Keratinocyte (primary cell): ENCODE results near the gene MLXIPL. TPM values are rescaled to one million over a fixed set of nuclear protein-coding genes. Genes with fewer than 3 reads are reported as not detected.

Source experiments
- DNase-seq: peaks from one replicate; pipeline ENCODE4 v3.0.0-alpha.2; 2011; ENCODE audit warnings: low read depth, missing footprints, low spot score
- FAIRE-seq: peaks from 2 replicates; lab custom pipeline; 2011; peaks lifted over from hg19 to GRCh38; lab: Jason Lieb, UNC
- H2AFZ ChIP-seq: 2 replicates; pipeline ENCODE4 v1.6.0; 2012; ENCODE audit warnings: low read length, control low read depth, inconsistent platforms; ENCODE audit not compliant: control insufficient read depth
- H3K27ac ChIP-seq: 2 replicates; pipeline ENCODE4 v1.5.1; 2011; ENCODE audit warnings: low read length; ENCODE audit not compliant: control insufficient read depth, insufficient read depth
- H3K27me3 ChIP-seq: 3 replicates; pipeline ENCODE4 v1.6.0; 2011; ENCODE audit warnings: low read length; ENCODE audit not compliant: control insufficient read depth, insufficient read depth; ENCODE audit errors: extremely low read depth
- H3K36me3 ChIP-seq, 2 experiments: 2 replicates in 1 of 2; 3 replicates in 1 of 2; pipeline ENCODE4 v1.5.1; 2011; ENCODE audit warnings: low read length in 2 of 2, mild to moderate bottlenecking in 1 of 2; ENCODE audit not compliant: control insufficient read depth in 2 of 2, insufficient read depth in 2 of 2; ENCODE audit errors: extremely low read depth in 1 of 2
- H3K4me1 ChIP-seq: 3 replicates; pipeline ENCODE4 v1.5.1; 2011; ENCODE audit warnings: low read length; ENCODE audit not compliant: control insufficient read depth, insufficient read depth; ENCODE audit errors: extremely low read depth
- H3K4me2 ChIP-seq: 3 replicates; pipeline ENCODE4 v1.6.0; 2011; ENCODE audit warnings: low read depth, low read length; ENCODE audit not compliant: control insufficient read depth, insufficient read depth; ENCODE audit errors: extremely low read depth
- H3K4me3 ChIP-seq, 3 experiments: fragments of 200-600 bp in 1 of 3; sonication (generic) in 1 of 3; 2 replicates in 2 of 3; 3 replicates in 1 of 3; pipeline ENCODE4 v1.5.1; 2011 to 2016; ENCODE audit warnings: low read length in 3 of 3, mild to moderate bottlenecking in 3 of 3, control low read depth in 2 of 3, inconsistent platforms in 1 of 3, low read depth in 1 of 3, mixed read lengths in 1 of 3, mixed run types in 1 of 3, moderate library complexity in 1 of 3; ENCODE audit not compliant: control insufficient read depth in 2 of 3, insufficient read depth in 2 of 3; ENCODE audit errors: extremely low read depth in 1 of 3
- H3K79me2 ChIP-seq: 2 replicates; pipeline ENCODE4 v1.6.0; 2012; ENCODE audit warnings: low read length; ENCODE audit not compliant: control insufficient read depth, insufficient read depth
- H3K9ac ChIP-seq: 3 replicates; pipeline ENCODE4 v1.6.0; 2011; ENCODE audit warnings: low read length; ENCODE audit not compliant: control insufficient read depth, insufficient read depth; ENCODE audit errors: extremely low read depth
- H3K9me1 ChIP-seq: 3 replicates; pipeline ENCODE4 v1.6.0; 2011; ENCODE audit warnings: low read length; ENCODE audit not compliant: control insufficient read depth, insufficient read depth; ENCODE audit errors: extremely low read depth
- H3K9me3 ChIP-seq: 2 replicates; pipeline ENCODE4 v1.5.1; 2012; ENCODE audit warnings: low read depth, low read length; ENCODE audit not compliant: control insufficient read depth
- H4K20me1 ChIP-seq: 3 replicates; pipeline ENCODE4 v1.6.0; 2011; ENCODE audit warnings: low read length; ENCODE audit not compliant: control insufficient read depth, insufficient read depth; ENCODE audit errors: extremely low read depth
- CTCF ChIP-seq, 3 experiments: IDR thresholded peaks in 1 of 3; conservative IDR thresholded peaks in 1 of 3; optimal IDR thresholded peaks in 1 of 3; 2 replicates in 2 of 3; 3 replicates in 1 of 3; pipeline versions ENCODE3 to v1.5.1; 2011; ENCODE audit warnings: low read length in 3 of 3, mild to moderate bottlenecking in 3 of 3, moderate library complexity in 2 of 3, control low read depth in 1 of 3, inconsistent platforms in 1 of 3; ENCODE audit not compliant: insufficient read depth in 2 of 3; ENCODE audit errors: extremely low read depth in 1 of 3
- EZH2 ChIP-seq: IDR thresholded peaks from one replicate; pipeline ENCODE4 v1.6.1; 2012; ENCODE audit warnings: inconsistent platforms, mild to moderate bottlenecking, low read length, moderate library complexity
- dilution Hi-C: fragments of 300-500 bp; cut with MboI; formaldehyde crosslinking; loops from one replicate; pipeline ENCODE4 v1.7.0; 2020; ENCODE audit warnings: low sequenced_read_pairs; ENCODE audit not compliant: extremely low pct_ligation_motif_present
- polyA plus RNA-seq, 5 experiments: library from polyadenylated mRNA; depleted of rRNA in 3 of 5; stranded (reverse) in 3 of 5; stranded (forward) in 1 of 5; unstranded in 1 of 5; fragments of >200 nt; gene quantifications; 1 replicate in 1 of 5; 2 replicates in 3 of 5; 3 replicates in 1 of 5; pipeline versions ENCODE4 v1.2.1 to v1.2.3, GENCODE V29; 2011 to 2012; ENCODE audit warnings: missing spikeins in 2 of 5, low read depth in 1 of 5, low replicate concordance in 1 of 5

Gene MLXIPL
- polyA plus RNA-seq, 1 donor (not counting 4 experiments of a cell fraction or from before 2014, with no cell fraction given) = 0.05 TPM

- Histone ChIP-seq H3K4me2 (no peak overlapping the region), H2AFZ (no peak overlapping the region), H3K9me1 (no peaks in the 10 kb centered on the region), H3K27ac (no peak overlapping the region), H3K36me3 (no peaks in the 10 kb centered on the region), H3K79me2 (no peaks in the 10 kb centered on the region), H4K20me1 (no peaks in the 10 kb centered on the region), H3K9ac (no peak overlapping the region), H3K27me3 (peaks cover 4% of the 10 kb centered on the region), H3K4me3 (no peak overlapping the region), H3K9me3 (no peaks in the 10 kb centered on the region), H3K4me1 (peaks cover 4% of the 10 kb centered on the region)
- dilution Hi-C loops = no loop called here
- TF ChIP-seq CTCF (optimal IDR thresholded peaks at IDR 0.05 in 1 of 3, IDR thresholded peaks at IDR 0.05 in 1 of 3, conservative IDR thresholded peaks at IDR 0.05 in 1 of 3; ENCODE audit: extremely low read depth in 1 of 3, insufficient read depth in 2 of 3, low read length in 3 of 3) (no peak), EZH2 (no peak)
- no peak for DNase-seq
- no peak for FAIRE-seq
Observed at GRCh38 chr7:73599151-73599882, 25.0 kb downstream of the MLXIPL start.

DNA sequence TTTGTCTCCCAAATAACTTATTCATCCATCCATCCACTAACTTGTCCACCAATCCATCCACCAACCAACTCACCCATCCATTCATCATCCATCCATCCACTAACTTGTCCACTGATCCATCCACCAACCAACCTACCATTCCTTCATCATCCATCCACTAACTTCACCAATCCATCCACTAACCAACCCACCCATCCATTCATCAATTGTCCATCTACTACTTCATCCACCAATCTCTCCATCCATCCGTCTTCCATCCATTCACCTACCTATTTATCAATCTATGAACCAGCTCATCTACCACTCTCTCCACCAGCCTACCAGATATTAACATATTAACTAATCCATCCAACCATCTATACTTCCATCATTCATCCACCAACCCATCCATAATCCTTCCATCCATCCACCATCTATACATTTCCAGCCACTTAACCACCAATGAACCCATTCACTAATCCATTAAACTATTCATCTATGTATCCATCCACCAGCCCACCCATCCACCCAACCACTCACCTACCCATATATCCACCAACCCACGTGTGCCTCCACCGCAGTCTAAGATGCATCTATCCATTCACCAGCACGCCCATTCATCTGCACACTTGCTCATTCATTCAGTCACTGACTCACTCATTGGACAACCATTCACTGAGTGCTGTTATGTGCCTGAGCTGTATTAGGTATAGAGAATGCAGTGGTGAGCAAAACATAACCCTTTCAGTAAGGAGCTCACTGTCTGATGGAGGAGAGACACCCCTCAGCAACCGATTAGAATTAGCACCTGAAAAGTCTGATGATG lies 26.1 kb downstream of the MLXIPL start:
- no peak overlapping the region for H3K4me3 ChIP-seq
- no peak overlapping the region for H3K4me2 ChIP-seq
- H3K36me3 ChIP-seq = no peaks in the 10 kb centered on the region
- H3K9me3 ChIP-seq = no peaks in the 10 kb centered on the region
- H2AFZ ChIP-seq = no peak overlapping the region
- no peaks in the 10 kb centered on the region for H3K9me1 ChIP-seq
- no peaks in the 10 kb centered on the region for H4K20me1 ChIP-seq
- H3K27ac ChIP-seq = no peak overlapping the region
- H3K79me2 ChIP-seq = no peaks in the 10 kb centered on the region
- FAIRE-seq (no peak), DNase-seq (no peak)
- no peak for TF ChIP-seq CTCF (optimal IDR thresholded peaks at IDR 0.05 in 1 of 3, IDR thresholded peaks at IDR 0.05 in 1 of 3, conservative IDR thresholded peaks at IDR 0.05 in 1 of 3; ENCODE audit: extremely low read depth in 1 of 3, insufficient read depth in 2 of 3, low read length in 3 of 3)
- H3K4me1 ChIP-seq = peaks cover 4% of the 10 kb centered on the region
- no peak overlapping the region for H3K9ac ChIP-seq
- H3K27me3 ChIP-seq = peaks cover 10% of the 10 kb centered on the region
- dilution Hi-C loops = no loop called here
